ENCODE measurements around the gene RNPEP.
"Not testable (repeated sequence)": the region's sequence is repeated elsewhere in the genome, so short reads cannot be mapped to it uniquely, and the experiment has no call there.

Gene RNPEP

GRCh38 chr1:201958348-201958747 lies 24.1 kb upstream of the RNPEP start:
- in situ Hi-C loops (cut with HindIII; ENCODE audit: low sequenced_read_pairs): no loop called here

DNA sequence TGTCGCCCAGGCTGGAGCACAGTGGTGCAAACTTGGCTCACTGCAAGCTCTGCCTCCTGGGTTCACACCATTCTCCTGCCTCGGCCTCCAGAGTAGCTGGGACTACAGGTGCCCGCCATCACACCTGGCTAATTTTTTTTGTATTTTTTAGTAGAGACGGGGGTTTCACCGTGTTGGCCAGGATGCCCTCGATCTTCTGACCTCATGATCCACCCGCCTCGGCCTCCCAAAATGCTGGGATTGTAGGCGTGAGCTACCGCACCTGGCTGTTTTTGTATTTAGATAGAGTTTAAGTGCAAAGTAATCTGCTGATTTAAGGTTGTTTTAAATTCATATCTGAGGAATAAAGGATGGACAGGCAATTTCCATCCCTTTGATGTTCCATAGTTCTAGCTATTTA lies 20.1 kb upstream of the RNPEP start:
- in situ Hi-C loops (cut with HindIII; ENCODE audit: low sequenced_read_pairs): not testable (repeated sequence)

- in situ Hi-C loops (cut with HindIII; ENCODE audit: low sequenced_read_pairs): no loop called here
Measured at GRCh38 chr1:201964261-201964660, 18.2 kb upstream of the RNPEP start.

DNA sequence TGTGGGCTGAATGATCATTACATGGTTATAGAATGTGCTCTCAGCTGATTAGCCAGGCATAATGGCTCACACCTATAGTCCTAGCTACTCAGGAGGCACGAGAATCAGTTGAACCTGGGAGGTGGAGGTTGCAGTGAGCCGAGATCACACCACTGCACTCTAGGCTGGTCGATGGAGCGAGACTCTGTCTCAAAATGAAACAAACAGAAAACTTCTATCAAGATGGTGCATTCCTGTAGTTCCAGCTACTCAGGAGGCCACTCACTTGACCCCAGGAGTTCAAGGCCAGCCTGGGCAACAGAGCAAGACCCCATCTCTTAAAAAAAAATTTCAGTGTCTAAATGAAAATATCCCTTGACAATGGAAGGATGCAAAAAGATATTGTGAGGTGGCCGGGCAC lies 16.3 kb upstream of the RNPEP start:
- in situ Hi-C loops (cut with HindIII; ENCODE audit: low sequenced_read_pairs): no loop called here

DNA sequence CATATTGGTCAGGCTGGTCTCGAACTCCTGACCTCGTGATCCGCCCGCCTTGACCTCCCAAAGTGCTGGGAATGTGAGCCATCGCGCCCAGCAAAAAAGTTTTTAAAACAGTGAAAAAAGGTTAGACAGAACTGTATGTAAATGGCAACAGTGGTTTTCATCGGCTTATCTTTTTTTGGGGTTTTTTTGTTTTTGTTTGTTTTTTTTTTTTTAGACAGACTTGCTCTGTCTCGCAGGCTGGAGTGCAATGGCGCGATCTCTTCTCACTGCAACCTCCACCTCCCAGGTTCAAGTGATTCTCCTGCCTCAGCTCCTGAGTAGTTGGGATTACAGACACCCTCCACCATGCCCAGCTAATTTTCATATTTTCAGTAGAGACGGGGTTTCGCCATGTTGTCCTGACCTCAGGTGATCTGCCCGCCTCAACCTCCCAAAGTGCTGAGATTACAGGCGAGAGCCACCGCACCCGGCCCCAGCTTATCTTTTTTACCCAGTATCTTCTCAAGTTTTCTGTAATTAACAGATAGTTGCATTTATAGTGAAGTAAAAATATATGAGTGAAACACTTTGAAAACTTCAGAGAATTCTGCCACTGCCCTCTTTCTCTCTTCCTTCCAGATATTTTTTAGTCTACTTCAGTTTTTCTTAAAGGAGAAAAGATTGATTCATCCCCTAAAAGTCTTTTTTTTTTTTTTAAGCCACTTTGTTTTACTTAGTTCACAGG lies 14.1 kb upstream of the RNPEP start:
- in situ Hi-C loops (cut with HindIII; ENCODE audit: low sequenced_read_pairs): no loop called here

DNA sequence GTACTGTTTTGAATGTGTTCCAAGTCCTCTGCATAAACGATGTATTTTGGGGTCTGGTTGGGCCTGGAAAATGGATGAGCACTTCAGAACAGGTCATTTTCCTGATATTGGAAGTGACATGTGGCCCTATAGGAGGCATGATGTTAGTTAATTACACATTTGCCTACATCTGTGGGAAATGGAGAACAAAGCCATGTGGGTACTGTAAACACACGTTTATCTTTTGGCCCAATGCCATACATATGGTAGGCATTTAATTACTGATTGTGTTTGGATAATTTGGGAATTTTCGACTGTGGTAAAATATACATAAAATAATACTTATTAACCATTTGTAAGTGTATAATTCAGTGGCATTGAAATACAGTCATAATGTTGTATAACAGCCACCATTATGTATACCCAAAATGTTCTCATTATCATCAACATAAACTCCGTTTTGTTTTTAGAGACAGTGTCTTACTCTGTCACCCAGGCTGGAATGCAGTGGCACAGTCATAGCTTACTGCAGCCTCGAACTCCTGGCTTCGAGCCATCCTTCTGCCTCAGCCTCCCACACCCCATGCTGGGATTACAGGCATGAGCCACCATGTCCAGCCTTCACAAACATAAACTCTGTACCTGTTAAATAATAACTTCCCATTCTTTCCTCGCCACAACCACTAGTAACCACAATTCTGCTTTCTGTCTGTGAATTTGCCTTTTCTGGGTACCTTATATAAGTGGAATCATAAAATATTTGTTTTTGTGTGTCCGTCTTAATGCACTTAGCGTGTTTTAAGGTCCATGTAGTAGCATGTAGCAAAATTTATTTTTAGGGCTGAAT lies 11.9 kb upstream of the RNPEP start:
- in situ Hi-C loops (cut with HindIII; ENCODE audit: low sequenced_read_pairs): no loop called here

DNA sequence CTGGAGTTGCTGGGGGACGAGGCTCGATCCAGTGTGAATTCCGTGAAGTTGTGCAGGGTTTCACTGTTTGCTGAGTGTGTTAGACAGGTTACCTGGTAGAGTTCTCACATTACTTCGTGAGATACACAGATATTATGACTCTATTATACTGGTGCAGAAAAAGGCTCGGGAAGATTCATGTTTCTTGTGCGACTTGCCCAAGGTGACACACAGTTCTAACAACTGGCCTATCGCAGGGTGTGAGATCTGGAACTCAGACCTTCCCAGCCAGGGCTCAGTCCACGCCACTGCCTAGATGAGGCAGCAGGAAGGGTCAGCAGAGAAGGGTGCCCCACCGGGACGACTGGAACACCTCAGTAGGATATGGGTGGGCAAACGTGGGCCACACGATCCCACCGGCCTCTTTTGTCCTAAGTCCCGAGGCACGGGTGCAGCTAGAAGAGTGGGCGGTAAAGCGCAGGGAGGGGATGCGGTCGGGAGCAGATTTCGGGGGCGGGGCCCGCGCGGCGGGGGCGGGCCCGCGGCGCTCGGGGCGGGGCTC lies 296 bp upstream of the RNPEP start:
- in situ Hi-C loops (cut with HindIII; ENCODE audit: low sequenced_read_pairs): no loop called here

DNA sequence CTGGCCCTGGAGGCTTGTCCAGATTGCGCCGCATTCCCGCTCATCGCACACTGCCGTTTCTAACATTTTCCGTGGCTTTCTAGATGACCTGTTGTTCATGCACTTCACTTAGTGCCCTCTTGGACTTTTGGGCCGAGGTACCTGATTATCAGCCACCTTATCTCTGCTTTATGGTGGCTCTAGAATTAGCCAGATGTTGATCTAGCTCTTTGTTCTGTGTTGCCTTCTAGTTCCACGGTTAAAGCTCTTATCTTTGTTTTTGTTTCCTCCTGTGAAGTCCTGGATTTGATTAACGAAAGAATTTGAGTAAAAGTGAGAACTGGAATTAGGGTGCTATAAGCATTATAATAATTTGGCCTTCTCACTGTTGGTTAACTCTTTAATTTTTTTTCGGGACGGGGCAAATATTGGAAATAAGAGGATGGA lies 945 bp downstream of the RNPEP start:
- in situ Hi-C loops (cut with HindIII; ENCODE audit: low sequenced_read_pairs): no loop called here

DNA sequence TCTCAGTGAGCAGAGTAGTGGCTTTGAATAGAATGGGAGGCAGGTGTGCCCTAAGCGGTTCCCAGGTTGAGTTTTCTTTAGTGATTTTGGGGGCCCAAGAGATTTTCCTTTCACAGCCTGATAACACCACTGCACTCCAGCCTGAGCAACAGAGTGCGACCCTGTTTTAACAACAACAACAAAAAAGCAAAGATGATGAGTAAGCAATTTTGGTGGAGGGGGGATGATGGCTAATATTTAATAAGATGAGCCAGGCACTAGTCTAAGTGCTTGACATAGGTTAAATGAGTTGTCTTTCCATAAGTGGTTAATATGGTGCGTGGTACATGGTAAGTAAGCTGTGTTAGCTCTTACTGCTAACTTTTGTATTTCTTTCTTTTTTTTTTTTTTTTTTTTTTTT lies 2.0 kb downstream of the RNPEP start:
- in situ Hi-C loops (cut with HindIII; ENCODE audit: low sequenced_read_pairs): no loop called here

GRCh38 chr1:201985355-201985754 lies 2.9 kb downstream of the RNPEP start:
- in situ Hi-C loops (cut with HindIII; ENCODE audit: low sequenced_read_pairs): no loop called here

- in situ Hi-C loops (cut with HindIII; ENCODE audit: low sequenced_read_pairs): no loop called here
Measured at GRCh38 chr1:201988601-201989000, 6.2 kb downstream of the RNPEP start.

GRCh38 chr1:201989354-201990128 lies 7.1 kb downstream of the RNPEP start:
- in situ Hi-C loops (cut with HindIII; ENCODE audit: low sequenced_read_pairs): no loop called here

- in situ Hi-C loops (cut with HindIII; ENCODE audit: low sequenced_read_pairs): no loop called here
Measured at GRCh38 chr1:201990427-201990826, 8.0 kb downstream of the RNPEP start.

GRCh38 chr1:201999625-202000238 lies 17.3 kb downstream of the RNPEP start:
- in situ Hi-C loops (cut with HindIII; ENCODE audit: low sequenced_read_pairs): no loop called here

GRCh38 chr1:202002507-202002906 lies 20.1 kb downstream of the RNPEP start:
- in situ Hi-C loops (cut with HindIII; ENCODE audit: low sequenced_read_pairs): no loop called here

GRCh38 chr1:202004711-202005110 lies 22.3 kb downstream of the RNPEP start:
- in situ Hi-C loops (cut with HindIII; ENCODE audit: low sequenced_read_pairs): no loop called here

DNA sequence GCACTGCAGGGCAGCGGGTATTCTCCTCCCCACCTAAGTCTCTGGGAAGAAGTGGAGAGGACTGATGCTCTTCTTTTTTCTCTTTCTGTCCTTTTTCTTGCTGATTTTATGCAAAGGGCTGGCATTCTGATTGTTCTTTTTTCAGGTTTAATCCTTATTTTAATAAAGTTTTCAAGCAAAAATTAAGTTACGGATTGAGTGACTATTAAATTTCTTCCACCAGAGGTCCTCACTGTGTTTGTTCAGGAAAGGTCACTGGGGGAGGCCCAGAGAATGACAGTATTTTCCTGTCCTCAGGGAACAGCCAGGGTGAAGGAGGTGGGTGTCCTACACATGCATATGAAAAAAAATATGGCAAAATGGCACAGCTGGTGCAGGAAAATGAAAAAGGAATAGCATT lies 23.5 kb downstream of the RNPEP start:
- in situ Hi-C loops (cut with HindIII; ENCODE audit: low sequenced_read_pairs): no loop called here

GRCh38 chr1:202007304-202007703 lies 24.9 kb downstream of the RNPEP start:
- in situ Hi-C loops (cut with HindIII; ENCODE audit: low sequenced_read_pairs): no loop called here

DNA sequence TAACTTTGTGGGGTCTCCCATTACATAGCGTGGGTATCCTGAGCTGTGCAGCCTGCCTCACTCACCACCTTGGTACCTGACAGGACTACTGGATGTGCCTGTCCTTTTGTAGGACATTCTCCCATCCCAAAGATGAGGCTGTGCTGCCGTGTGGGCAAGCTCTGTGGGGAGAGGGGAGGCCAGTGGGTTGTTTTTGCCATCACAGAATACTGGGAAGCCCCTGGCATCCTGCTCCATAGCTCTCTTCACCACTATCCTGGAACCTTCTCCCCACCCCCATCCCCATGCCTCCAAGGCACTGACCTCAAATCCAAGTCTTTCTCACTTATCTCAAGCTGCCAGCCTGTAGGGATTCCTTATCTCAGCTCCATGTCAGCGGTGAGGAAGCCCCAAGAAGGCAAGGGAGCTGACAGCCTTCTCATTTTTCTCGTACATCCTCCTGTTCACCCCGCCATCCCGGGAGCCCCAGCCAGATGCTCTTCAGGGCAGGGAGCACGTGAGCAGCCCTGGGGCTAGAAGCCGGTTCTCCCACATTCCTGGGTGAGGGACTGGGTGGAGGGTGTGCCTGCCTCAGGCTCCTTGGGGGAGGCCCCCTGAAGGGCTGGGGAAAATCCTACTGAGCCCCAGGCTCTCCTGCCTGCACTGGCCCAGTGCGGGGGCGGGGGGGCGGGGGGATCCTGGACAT lies 25.5 kb downstream of the RNPEP start:
- in situ Hi-C loops (cut with HindIII; ENCODE audit: low sequenced_read_pairs): no loop called here
